Measurements from ENCODE around the gene ALOX12B.

ALOX12B gene

GRCh38 chr17:8051831-8052230 lies 35.7 kb downstream of the ALOX12B start:
- H3K4me3 ChIP-seq (ENCODE audit: control insufficient read depth, low read depth, low read length), result no peak overlapping the region
- DNase-seq (ENCODE audit: low read depth), result no peak
- no peak for TF ChIP-seq CTCF (IDR thresholded peaks at IDR 0.05; ENCODE audit: control insufficient read depth, insufficient read depth, low read depth, low read length, missing control alignments)

DNA sequence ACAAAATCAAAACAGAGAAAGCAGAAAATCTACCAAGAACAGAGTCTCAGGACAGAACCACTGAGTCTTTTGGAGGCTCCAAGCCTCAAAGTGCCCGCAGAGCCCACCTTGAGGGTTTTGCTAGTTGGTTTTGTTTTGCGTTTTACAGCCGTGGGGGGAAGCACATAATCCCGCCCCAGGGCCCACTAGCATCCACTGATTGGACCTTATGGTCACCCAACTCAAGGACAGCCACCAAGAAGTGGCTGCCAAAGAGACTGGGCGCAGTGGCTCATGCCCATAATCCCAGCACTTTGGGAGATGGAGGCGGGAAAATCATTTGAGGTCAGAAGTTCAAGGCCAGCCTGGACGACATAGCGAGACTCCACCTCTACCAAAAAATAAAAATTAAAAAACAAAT lies 38.8 kb downstream of the ALOX12B start:
- TF ChIP-seq CTCF (IDR thresholded peaks at IDR 0.05; ENCODE audit: control insufficient read depth, insufficient read depth, low read depth, low read length, missing control alignments), result no peak
- no peak overlapping the region for H3K4me3 ChIP-seq (ENCODE audit: control insufficient read depth, low read depth, low read length)
- DNase-seq (ENCODE audit: low read depth), result no peak

DNA sequence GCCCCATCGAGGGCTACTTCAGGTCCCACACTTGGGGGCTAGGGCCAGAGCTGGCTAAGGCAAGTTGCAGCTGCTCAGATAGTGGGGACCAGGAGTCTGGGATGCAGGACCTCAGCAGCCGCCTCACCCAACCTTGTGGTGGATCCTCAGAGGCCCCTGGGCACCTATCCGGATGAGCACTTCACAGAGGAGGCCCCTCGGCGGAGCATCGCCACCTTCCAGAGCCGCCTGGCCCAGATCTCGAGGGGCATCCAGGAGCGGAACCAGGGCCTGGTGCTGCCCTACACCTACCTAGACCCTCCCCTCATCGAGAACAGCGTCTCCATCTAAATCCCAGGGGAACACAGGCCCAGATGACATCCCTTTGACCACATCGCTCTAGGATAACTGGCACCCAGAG lies 39.3 kb downstream of the ALOX12B start:
- H3K4me3 ChIP-seq (ENCODE audit: control insufficient read depth, low read depth, low read length), result no peak overlapping the region
- no peak for DNase-seq (ENCODE audit: low read depth)
- no peak for TF ChIP-seq CTCF (IDR thresholded peaks at IDR 0.05; ENCODE audit: control insufficient read depth, insufficient read depth, low read depth, low read length, missing control alignments)

DNA sequence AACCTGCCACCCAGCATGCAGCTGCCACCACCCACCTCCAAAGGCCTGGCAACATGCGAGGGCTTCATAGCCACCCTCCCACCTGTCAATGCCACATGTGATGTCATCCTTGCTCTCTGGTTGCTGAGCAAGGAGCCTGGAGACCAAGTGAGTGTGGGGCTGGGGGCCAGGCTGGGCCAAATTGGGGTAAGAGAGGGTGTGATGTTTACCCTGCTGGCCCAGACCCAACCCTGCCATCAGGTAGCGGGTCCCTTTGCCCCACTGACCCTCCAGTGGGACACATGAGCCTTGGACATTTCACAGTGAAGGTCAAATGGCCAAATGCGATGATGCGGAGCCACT lies 39.8 kb downstream of the ALOX12B start:
- H3K4me3 ChIP-seq (ENCODE audit: control insufficient read depth, low read depth, low read length), result no peak overlapping the region
- DNase-seq (ENCODE audit: low read depth), result no peak
- TF ChIP-seq CTCF (IDR thresholded peaks at IDR 0.05; ENCODE audit: control insufficient read depth, insufficient read depth, low read depth, low read length, missing control alignments), result no peak

DNA sequence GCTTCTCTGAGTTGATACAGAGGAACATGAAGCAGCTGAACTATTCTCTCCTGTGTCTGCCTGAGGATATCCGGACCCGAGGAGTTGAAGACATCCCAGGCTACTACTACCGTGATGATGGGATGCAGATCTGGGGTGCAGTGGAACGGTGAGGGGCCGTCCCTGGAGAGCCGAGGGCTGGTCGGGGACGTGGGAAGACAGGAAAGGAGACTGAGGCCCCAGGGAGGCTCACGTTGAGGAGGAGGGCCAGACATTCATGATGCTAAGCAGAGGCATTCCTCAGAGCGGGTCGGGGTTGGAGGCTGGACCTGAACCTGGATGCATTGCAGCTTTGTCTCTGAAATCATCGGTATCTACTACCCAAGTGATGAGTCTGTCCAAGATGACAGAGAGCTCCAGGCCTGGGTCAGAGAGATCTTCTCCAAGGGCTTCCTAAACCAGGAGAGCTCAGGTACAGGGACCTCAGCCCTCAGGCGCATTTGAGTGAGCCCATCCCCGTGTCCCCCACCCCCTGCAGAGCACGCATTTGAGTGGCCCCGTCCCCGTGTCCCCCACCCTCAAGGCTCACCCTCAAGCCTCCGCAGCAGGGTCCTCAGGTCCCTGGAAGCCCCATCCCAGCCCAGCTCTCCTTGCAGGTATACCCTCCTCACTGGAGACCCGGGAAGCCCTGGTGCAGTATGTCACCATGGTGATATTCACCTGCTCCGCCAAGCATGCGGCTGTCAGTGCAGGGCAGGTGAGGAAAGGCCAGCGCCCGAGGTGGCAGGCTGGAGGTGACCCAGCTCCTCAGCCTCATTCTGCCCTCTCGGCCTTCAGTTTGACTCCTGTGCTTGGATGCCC lies 40.4 kb downstream of the ALOX12B start:
- TF ChIP-seq CTCF (IDR thresholded peaks at IDR 0.05; ENCODE audit: control insufficient read depth, insufficient read depth, low read depth, low read length, missing control alignments), result no peak
- no peak for DNase-seq (ENCODE audit: low read depth)
- H3K4me3 ChIP-seq (ENCODE audit: control insufficient read depth, low read depth, low read length), result no peak overlapping the region

DNA sequence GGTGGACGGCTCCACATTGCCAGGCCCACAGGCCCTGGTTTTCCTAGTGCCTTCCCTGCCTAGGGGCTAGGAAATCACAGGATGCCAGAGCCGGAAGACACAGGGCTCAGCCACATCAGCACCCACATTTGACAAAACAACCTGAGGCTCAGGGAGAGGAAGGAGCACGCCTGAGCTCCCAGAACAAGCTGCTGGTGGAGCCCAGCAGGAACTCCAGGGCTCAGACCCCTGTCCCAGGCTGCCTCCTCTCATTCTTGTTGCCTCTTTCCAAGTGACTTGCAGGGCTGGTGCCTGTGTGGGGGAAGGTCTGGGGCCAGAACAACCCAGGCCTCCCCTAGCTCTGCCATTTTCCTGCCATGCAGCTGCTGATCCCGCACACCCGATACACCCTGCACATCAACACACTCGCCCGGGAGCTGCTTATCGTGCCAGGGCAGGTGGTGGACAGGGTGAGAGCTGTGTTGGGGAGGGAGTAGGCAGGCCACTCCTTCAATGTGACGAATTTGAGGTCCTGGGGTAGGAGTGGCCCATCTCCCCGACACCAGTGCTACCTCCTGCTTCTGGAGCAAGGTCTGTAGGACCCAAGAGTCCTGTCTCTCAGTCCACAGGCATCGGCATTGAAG lies 41.1 kb downstream of the ALOX12B start:
- TF ChIP-seq CTCF (IDR thresholded peaks at IDR 0.05; ENCODE audit: control insufficient read depth, insufficient read depth, low read depth, low read length, missing control alignments), result no peak
- H3K4me3 ChIP-seq (ENCODE audit: control insufficient read depth, low read depth, low read length), result no peak overlapping the region
- no peak for DNase-seq (ENCODE audit: low read depth)

Data from AG09309 (cell line).